GM23338 (cell line): ENCODE measurements around the gene RYR3.

Experiments
- CREB1 ChIP-seq: fragments of 250-450 bp; sonication (Bioruptor Pico); IDR thresholded peaks from 2 replicates; pipeline ENCODE4 v1.5.0; 2020; ENCODE audit warnings: low read depth, mild to moderate bottlenecking, moderate library complexity
- EZH2 ChIP-seq: fragments of 200-600 bp; sonication (generic); IDR thresholded peaks from one replicate; pipeline ENCODE4 v1.8.0; 2017; ENCODE audit warnings: antibody characterized with exemption, mild to moderate bottlenecking, low read depth; ENCODE audit not compliant: unreplicated experiment
- EZH2phosphoT487 ChIP-seq: fragments of 200-600 bp; sonication (generic); IDR thresholded peaks from one replicate; pipeline ENCODE4 v1.8.1; 2018; ENCODE audit warnings: antibody characterized with exemption; ENCODE audit not compliant: unreplicated experiment
- JUNB ChIP-seq: IDR thresholded peaks from one replicate; pipeline ENCODE4 v1.6.1; 2016; ENCODE audit warnings: antibody characterized with exemption; ENCODE audit not compliant: unreplicated experiment
- NANOG ChIP-seq: IDR thresholded peaks from 2 replicates; pipeline ENCODE4 v1.6.1; 2016; ENCODE audit warnings: antibody characterized with exemption, borderline replicate concordance
- POLR2AphosphoS5 ChIP-seq: IDR thresholded peaks from 2 replicates; pipeline ENCODE4 v1.6.1; 2016; ENCODE audit warnings: antibody characterized with exemption, low read depth
- STAT1 ChIP-seq: IDR thresholded peaks from one replicate; pipeline ENCODE4 v1.6.1; 2016; ENCODE audit warnings: antibody characterized with exemption; ENCODE audit not compliant: unreplicated experiment
- ZNF114 ChIP-seq: fragments of 250-450 bp; sonication (Bioruptor Pico); IDR thresholded peaks from 2 replicates; pipeline ENCODE4 v1.5.0; 2020; ENCODE audit warnings: mild to moderate bottlenecking, moderate library complexity
- TF ChIP-seq, protein P1 (sequence below), 2 experiments: fragments of 200-600 bp in 1 of 2; sonication (generic) in 1 of 2; conservative IDR thresholded peaks; 2 replicates each; pipeline versions ENCODE4 v1.5.1 to v1.6.1; 2016 to 2017; ENCODE audit warnings: antibody characterized with exemption in 2 of 2, low read depth in 2 of 2, mild to moderate bottlenecking in 2 of 2, moderate library complexity in 1 of 2
- TF ChIP-seq, protein P2 (sequence below): IDR thresholded peaks from 2 replicates; pipeline ENCODE4 v1.6.1; 2016; ENCODE audit warnings: antibody characterized with exemption
- TF ChIP-seq, protein P3 (sequence below): IDR thresholded peaks from one replicate; pipeline ENCODE4 v1.6.1; 2018; ENCODE audit warnings: antibody characterized with exemption; ENCODE audit not compliant: unreplicated experiment
- TF ChIP-seq, protein P4 (sequence below): fragments of 250-450 bp; sonication (Bioruptor Pico); IDR thresholded peaks from 2 replicates; pipeline ENCODE4 v1.5.0; 2020; ENCODE audit warnings: mild to moderate bottlenecking, moderate library complexity

DNA sequence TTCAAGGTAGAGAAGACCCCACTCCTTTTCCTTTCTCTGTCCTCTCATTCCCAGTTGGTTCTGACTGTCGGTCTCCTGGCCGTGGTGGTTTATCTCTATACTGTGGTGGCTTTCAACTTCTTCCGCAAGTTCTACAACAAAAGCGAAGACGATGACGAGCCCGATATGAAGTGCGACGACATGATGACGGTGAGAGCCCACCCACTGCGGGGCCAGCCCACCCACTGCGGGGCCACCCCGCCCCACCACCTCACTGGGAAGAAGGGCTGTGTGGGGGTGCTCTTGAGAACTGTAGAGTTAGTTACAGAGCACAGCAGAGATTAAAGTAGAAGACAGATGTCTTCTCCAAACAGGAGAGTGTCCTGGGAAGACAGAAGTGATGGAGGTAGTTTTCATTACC is 547.0 kb downstream of the RYR3 start:
- TF ChIP-seq, protein P1, sequence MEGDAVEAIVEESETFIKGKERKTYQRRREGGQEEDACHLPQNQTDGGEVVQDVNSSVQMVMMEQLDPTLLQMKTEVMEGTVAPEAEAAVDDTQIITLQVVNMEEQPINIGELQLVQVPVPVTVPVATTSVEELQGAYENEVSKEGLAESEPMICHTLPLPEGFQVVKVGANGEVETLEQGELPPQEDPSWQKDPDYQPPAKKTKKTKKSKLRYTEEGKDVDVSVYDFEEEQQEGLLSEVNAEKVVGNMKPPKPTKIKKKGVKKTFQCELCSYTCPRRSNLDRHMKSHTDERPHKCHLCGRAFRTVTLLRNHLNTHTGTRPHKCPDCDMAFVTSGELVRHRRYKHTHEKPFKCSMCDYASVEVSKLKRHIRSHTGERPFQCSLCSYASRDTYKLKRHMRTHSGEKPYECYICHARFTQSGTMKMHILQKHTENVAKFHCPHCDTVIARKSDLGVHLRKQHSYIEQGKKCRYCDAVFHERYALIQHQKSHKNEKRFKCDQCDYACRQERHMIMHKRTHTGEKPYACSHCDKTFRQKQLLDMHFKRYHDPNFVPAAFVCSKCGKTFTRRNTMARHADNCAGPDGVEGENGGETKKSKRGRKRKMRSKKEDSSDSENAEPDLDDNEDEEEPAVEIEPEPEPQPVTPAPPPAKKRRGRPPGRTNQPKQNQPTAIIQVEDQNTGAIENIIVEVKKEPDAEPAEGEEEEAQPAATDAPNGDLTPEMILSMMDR (conservative IDR thresholded peaks at IDR 0.05; ENCODE audit: low read depth in 2 of 2), result no peak
- no peak for TF ChIP-seq EZH2
- TF ChIP-seq, protein P2, sequence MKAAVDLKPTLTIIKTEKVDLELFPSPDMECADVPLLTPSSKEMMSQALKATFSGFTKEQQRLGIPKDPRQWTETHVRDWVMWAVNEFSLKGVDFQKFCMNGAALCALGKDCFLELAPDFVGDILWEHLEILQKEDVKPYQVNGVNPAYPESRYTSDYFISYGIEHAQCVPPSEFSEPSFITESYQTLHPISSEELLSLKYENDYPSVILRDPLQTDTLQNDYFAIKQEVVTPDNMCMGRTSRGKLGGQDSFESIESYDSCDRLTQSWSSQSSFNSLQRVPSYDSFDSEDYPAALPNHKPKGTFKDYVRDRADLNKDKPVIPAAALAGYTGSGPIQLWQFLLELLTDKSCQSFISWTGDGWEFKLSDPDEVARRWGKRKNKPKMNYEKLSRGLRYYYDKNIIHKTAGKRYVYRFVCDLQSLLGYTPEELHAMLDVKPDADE, result no peak
- no peak for TF ChIP-seq POLR2AphosphoS5
- TF ChIP-seq CREB1 (CRISPR knock-in tag), result no peak
- TF ChIP-seq ZNF114, result no peak
- TF ChIP-seq, protein P3, sequence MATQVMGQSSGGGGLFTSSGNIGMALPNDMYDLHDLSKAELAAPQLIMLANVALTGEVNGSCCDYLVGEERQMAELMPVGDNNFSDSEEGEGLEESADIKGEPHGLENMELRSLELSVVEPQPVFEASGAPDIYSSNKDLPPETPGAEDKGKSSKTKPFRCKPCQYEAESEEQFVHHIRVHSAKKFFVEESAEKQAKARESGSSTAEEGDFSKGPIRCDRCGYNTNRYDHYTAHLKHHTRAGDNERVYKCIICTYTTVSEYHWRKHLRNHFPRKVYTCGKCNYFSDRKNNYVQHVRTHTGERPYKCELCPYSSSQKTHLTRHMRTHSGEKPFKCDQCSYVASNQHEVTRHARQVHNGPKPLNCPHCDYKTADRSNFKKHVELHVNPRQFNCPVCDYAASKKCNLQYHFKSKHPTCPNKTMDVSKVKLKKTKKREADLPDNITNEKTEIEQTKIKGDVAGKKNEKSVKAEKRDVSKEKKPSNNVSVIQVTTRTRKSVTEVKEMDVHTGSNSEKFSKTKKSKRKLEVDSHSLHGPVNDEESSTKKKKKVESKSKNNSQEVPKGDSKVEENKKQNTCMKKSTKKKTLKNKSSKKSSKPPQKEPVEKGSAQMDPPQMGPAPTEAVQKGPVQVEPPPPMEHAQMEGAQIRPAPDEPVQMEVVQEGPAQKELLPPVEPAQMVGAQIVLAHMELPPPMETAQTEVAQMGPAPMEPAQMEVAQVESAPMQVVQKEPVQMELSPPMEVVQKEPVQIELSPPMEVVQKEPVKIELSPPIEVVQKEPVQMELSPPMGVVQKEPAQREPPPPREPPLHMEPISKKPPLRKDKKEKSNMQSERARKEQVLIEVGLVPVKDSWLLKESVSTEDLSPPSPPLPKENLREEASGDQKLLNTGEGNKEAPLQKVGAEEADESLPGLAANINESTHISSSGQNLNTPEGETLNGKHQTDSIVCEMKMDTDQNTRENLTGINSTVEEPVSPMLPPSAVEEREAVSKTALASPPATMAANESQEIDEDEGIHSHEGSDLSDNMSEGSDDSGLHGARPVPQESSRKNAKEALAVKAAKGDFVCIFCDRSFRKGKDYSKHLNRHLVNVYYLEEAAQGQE, result no peak
- TF ChIP-seq JUNB, result no peak
- TF ChIP-seq STAT1, result no peak
- TF ChIP-seq, protein P4, sequence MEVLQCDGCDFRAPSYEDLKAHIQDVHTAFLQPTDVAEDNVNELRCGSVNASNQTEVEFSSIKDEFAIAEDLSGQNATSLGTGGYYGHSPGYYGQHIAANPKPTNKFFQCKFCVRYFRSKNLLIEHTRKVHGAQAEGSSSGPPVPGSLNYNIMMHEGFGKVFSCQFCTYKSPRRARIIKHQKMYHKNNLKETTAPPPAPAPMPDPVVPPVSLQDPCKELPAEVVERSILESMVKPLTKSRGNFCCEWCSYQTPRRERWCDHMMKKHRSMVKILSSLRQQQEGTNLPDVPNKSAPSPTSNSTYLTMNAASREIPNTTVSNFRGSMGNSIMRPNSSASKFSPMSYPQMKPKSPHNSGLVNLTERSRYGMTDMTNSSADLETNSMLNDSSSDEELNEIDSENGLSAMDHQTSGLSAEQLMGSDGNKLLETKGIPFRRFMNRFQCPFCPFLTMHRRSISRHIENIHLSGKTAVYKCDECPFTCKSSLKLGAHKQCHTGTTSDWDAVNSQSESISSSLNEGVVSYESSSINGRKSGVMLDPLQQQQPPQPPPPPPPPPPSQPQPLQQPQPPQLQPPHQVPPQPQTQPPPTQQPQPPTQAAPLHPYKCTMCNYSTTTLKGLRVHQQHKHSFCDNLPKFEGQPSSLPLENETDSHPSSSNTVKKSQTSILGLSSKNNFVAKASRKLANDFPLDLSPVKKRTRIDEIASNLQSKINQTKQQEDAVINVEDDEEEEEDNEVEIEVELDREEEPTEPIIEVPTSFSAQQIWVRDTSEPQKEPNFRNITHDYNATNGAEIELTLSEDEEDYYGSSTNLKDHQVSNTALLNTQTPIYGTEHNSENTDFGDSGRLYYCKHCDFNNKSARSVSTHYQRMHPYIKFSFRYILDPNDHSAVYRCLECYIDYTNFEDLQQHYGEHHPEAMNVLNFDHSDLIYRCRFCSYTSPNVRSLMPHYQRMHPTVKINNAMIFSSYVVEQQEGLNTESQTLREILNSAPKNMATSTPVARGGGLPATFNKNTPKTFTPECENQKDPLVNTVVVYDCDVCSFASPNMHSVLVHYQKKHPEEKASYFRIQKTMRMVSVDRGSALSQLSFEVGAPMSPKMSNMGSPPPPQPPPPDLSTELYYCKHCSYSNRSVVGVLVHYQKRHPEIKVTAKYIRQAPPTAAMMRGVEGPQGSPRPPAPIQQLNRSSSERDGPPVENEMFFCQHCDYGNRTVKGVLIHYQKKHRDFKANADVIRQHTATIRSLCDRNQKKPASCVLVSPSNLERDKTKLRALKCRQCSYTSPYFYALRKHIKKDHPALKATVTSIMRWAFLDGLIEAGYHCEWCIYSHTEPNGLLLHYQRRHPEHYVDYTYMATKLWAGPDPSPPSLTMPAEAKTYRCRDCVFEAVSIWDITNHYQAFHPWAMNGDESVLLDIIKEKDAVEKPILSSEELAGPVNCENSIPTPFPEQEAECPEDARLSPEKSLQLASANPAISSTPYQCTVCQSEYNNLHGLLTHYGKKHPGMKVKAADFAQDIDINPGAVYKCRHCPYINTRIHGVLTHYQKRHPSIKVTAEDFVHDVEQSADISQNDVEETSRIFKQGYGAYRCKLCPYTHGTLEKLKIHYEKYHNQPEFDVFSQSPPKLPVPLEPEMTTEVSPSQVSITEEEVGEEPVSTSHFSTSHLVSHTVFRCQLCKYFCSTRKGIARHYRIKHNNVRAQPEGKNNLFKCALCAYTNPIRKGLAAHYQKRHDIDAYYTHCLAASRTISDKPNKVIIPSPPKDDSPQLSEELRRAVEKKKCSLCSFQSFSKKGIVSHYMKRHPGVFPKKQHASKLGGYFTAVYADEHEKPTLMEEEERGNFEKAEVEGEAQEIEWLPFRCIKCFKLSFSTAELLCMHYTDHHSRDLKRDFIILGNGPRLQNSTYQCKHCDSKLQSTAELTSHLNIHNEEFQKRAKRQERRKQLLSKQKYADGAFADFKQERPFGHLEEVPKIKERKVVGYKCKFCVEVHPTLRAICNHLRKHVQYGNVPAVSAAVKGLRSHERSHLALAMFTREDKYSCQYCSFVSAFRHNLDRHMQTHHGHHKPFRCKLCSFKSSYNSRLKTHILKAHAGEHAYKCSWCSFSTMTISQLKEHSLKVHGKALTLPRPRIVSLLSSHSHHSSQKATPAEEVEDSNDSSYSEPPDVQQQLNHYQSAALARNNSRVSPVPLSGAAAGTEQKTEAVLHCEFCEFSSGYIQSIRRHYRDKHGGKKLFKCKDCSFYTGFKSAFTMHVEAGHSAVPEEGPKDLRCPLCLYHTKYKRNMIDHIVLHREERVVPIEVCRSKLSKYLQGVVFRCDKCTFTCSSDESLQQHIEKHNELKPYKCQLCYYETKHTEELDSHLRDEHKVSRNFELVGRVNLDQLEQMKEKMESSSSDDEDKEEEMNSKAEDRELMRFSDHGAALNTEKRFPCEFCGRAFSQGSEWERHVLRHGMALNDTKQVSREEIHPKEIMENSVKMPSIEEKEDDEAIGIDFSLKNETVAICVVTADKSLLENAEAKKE (CRISPR knock-in tag), result no peak
- no peak for TF ChIP-seq NANOG
- no peak for TF ChIP-seq EZH2phosphoT487
